SK-N-SH treated with all-trans-retinoic acid at 6 μM for 48 hours (cell line): Measurements from ENCODE around the gene PCDHGA3.
"Not testable (repeated sequence)": the region's sequence is repeated elsewhere in the genome, so short reads cannot be mapped to it uniquely, and the experiment has no call there.

Source experiments
- CREB5 ChIP-seq: fragments of 250-450 bp; sonication (Bioruptor Pico); IDR thresholded peaks from 2 replicates; pipeline ENCODE4 v1.5.1; 2020; ENCODE audit warnings: low read depth, mild to moderate bottlenecking, moderate library complexity
- GLIS3 ChIP-seq: fragments of 250-450 bp; sonication (Bioruptor Pico); IDR thresholded peaks from 2 replicates; pipeline ENCODE4 v1.5.0; 2020; ENCODE audit warnings: mild to moderate bottlenecking, moderate library complexity
- TCF4 ChIP-seq: fragments of 250-450 bp; sonication (Bioruptor Pico); IDR thresholded peaks from 2 replicates; pipeline ENCODE4 v1.8.0; 2021; ENCODE audit warnings: mild to moderate bottlenecking, moderate library complexity, borderline replicate concordance
- ZNF565 ChIP-seq: fragments of 450-650 bp; formaldehyde crosslinking; conservative IDR thresholded peaks from 2 replicates; pipeline ENCODE4 v1.5.0; 2020; ENCODE audit warnings: low read depth, mild to moderate bottlenecking, moderate library complexity
- ZNF8 ChIP-seq: fragments of 450-650 bp; formaldehyde crosslinking; IDR thresholded peaks from 2 replicates; pipeline ENCODE4 v1.5.0; 2020; ENCODE audit warnings: mild to moderate bottlenecking, moderate library complexity

GRCh38 chr5:141340781-141341354, 2.8 kb upstream of the PCDHGA3 start:
- not testable (repeated sequence) for TF ChIP-seq TCF4; ZNF565 (CRISPR knock-in tag); CREB5 (CRISPR knock-in tag); GLIS3; ZNF8 (CRISPR knock-in tag)
